Vagina (tissue), 2 donors: ENCODE results near the gene HPGDS.

Experiments
- CTCF ChIP-seq, 3 experiments: fragments of 450-650 bp in 2 of 3; fragments of 200-600 bp in 1 of 3; sonication (generic) in 1 of 3; IDR thresholded peaks; one replicate each; pipeline ENCODE4 v1.5.1; 2017 to 2019; ENCODE audit warnings: antibody characterized with exemption in 3 of 3, mild to moderate bottlenecking in 2 of 3, moderate library complexity in 2 of 3
- POLR2A ChIP-seq, 2 donors: fragments of 450-650 bp; IDR thresholded peaks; one replicate each; pipeline ENCODE4 v1.6.1; 2017; ENCODE audit warnings: antibody characterized with exemption in 2 of 2, mild to moderate bottlenecking in 2 of 2, moderate library complexity in 2 of 2
- POLR2AphosphoS5 ChIP-seq, 2 donors: sonication (generic); formaldehyde crosslinking; IDR thresholded peaks; one replicate each; pipeline ENCODE4 v1.9.0; 2017; ENCODE audit warnings: antibody characterized with exemption in 2 of 2, mild to moderate bottlenecking in 2 of 2, low read depth in 1 of 2; ENCODE audit not compliant: insufficient read depth in 1 of 2

- TF ChIP-seq POLR2A (IDR thresholded peaks at IDR 0.05), result no peak
- TF ChIP-seq CTCF (IDR thresholded peaks at IDR 0.05), result no peak
- no peak for TF ChIP-seq POLR2AphosphoS5 (IDR thresholded peaks at IDR 0.05; ENCODE audit: insufficient read depth in 1 of 2, low read depth in 1 of 2)
Observed at GRCh38 chr4:94369046-94369445, 26.4 kb upstream of the HPGDS start.
